Measurements from ENCODE around the gene NAGA.

GRCh38 chr22:42068291-42068690 is 2.3 kb downstream of the NAGA start:
- TF ChIP-seq CTCF (IDR thresholded peaks at IDR 0.05) (no peak), EZH2 (IDR thresholded peaks at IDR 0.05; ENCODE audit: borderline replicate concordance, insufficient read depth, low read depth, low read length, poor library complexity, severe bottlenecking) (no peak)
